ENCODE results near the gene METTL3.

The METTL3 gene

GRCh38 chr14:21528381-21529348 is 17.5 kb upstream of the METTL3 start:
- intact Hi-C loops (cut with DNase I) = no loop called here
- no peak for DNase-seq

GRCh38 chr14:21527318-21527679 is 16.2 kb upstream of the METTL3 start:
- intact Hi-C loops (cut with DNase I) = loop anchor here (2.0 kb wide), 1 partner anchor 30 kb away; no protein-coding TSS in a partner anchor
- no peak for DNase-seq

GRCh38 chr14:21526672-21527317 is 15.7 kb upstream of the METTL3 start:
- intact Hi-C loops (cut with DNase I) = loop anchor here (2.0 kb wide), 1 partner anchor 30 kb away; no protein-coding TSS in a partner anchor
- DNase-seq = no peak

GRCh38 chr14:21525962-21526671 is 15.0 kb upstream of the METTL3 start, which contains the start of gene SALL2:
SALL2 (minus strand) TSS chr14:21526346; CDS start chr14:21526127, 219 bp downstream.
- DNase-seq = peak; percentile 64 to 97 (median 74)
- intact Hi-C loops (cut with DNase I) = loop anchor here (2.0 kb wide), 1 partner anchor 31 kb away; no protein-coding TSS in a partner anchor

- DNase-seq = peak in 4 of 10 donors; percentile 18 to 84 (median 32)
- intact Hi-C loops (cut with DNase I) = no loop called here
Measured at GRCh38 chr14:21525571-21525961, 14.4 kb upstream of the METTL3 start.

- intact Hi-C loops (cut with DNase I) = no loop called here
Measured at GRCh38 chr14:21524575-21525490, 13.7 kb upstream of the METTL3 start.

GRCh38 chr14:21523203-21523602 is 12.1 kb upstream of the METTL3 start:
- DNase-seq = no peak
- intact Hi-C loops (cut with DNase I) = no loop called here

More at GRCh38 chr14:21524575-21525490, 13.7 kb upstream of the METTL3 start:
- no peak for DNase-seq

- intact Hi-C loops (cut with DNase I) = no loop called here
- no peak for DNase-seq
Measured at GRCh38 chr14:21521501-21521900, 10.4 kb upstream of the METTL3 start.

- DNase-seq = no peak
Measured at GRCh38 chr14:21520767-21521166, 9.6 kb upstream of the METTL3 start.

GRCh38 chr14:21518725-21519124 is 7.6 kb upstream of the METTL3 start:
- intact Hi-C loops (cut with DNase I) = no loop called here
- DNase-seq = no peak

More at GRCh38 chr14:21520767-21521166, 9.6 kb upstream of the METTL3 start:
- intact Hi-C loops (cut with DNase I) = no loop called here

GRCh38 chr14:21514341-21514740 is 3.2 kb upstream of the METTL3 start:
- intact Hi-C loops (cut with DNase I) = loop anchor here (5.0 kb wide), 1 partner anchor 442 kb away; the partner anchor contains the start of gene ARHGEF40
- no peak for DNase-seq

GRCh38 chr14:21509432-21510143 is 1.6 kb downstream of the METTL3 start:
- intact Hi-C loops (cut with DNase I) = loop anchor here (5.0 kb wide), 1 partner anchor 437 kb away; the partner anchor contains the start of gene ARHGEF40
- no peak for DNase-seq

- intact Hi-C loops (cut with DNase I) = no loop called here
- DNase-seq = no peak
Measured at GRCh38 chr14:21506557-21506956, 4.6 kb downstream of the METTL3 start.

- no peak for DNase-seq
- intact Hi-C loops (cut with DNase I) = no loop called here
Measured at GRCh38 chr14:21505012-21505553, 6.1 kb downstream of the METTL3 start.

GRCh38 chr14:21503376-21503775 is 7.8 kb downstream of the METTL3 start:
- DNase-seq = no peak
- intact Hi-C loops (cut with DNase I) = no loop called here

GRCh38 chr14:21501568-21501967 is 9.6 kb downstream of the METTL3 start:
- intact Hi-C loops (cut with DNase I) = no loop called here
- no peak for DNase-seq

- intact Hi-C loops (cut with DNase I) = loop anchor here (1.0 kb wide), 1 partner anchor 58 kb away; no protein-coding TSS in a partner anchor
- DNase-seq = no peak
Measured at GRCh38 chr14:21498540-21499526, 12.3 kb downstream of the METTL3 start.
